Prostate gland (tissue), 2 donors: Measurements from ENCODE around the gene SMIM17.

Experiments used
- CTCF ChIP-seq, 4 experiments: fragments of 200-600 bp in 2 of 4; fragments of 450-650 bp in 2 of 4; sonication (generic) in 2 of 4; IDR thresholded peaks; 1 replicate in 3 of 4; 2 replicates in 1 of 4; pipeline ENCODE4 v1.5.1; 2016 to 2019; ENCODE audit warnings: antibody characterized with exemption in 4 of 4, mild to moderate bottlenecking in 2 of 4, moderate library complexity in 2 of 4
- POLR2A ChIP-seq: fragments of 450-650 bp; IDR thresholded peaks from one replicate; pipeline ENCODE4 v1.6.1; 2016; ENCODE audit warnings: antibody characterized with exemption, mild to moderate bottlenecking
- POLR2AphosphoS5 ChIP-seq: sonication (generic); formaldehyde crosslinking; IDR thresholded peaks from one replicate; pipeline ENCODE4 v1.6.1; 2017; ENCODE audit warnings: antibody characterized with exemption

DNA sequence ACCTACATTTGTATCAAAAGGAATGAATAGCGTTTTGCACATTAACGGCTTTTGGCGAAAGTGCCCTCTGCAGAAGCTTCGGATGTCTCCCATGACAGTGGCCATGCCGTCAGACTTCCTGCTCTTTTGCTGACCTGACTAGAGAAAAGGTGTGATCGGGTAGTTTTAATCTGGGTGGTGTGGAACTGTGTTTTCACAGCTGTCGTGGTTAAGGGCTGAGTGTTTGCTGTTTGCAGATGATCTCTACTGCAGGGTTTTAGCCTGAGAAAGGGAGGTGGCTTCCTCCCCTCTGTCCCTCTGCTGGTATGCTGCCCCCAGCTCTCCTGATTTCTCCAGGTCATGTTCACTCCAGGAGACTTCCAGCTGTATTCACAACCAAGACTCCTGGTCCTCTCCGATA is 25.4 kb upstream of the SMIM17 start:
- TF ChIP-seq CTCF (IDR thresholded peaks at IDR 0.05) (no peak), POLR2A (no peak), POLR2AphosphoS5 (no peak)
